Kidney (tissue), 14 donors: ENCODE results near the gene CGB7. TPM values are rescaled to one million over a fixed set of nuclear protein-coding genes. Genes with fewer than 3 reads are reported as not detected.

Source experiments
- DNase-seq, 5 donors: peaks; one replicate each; pipeline ENCODE4 v3.0.0-alpha.2; 2013 to 2020
- FAIRE-seq: peaks from 2 replicates; lab custom pipeline; 2012; peaks lifted over from hg19 to GRCh38; lab: Jason Lieb, UNC
- H3K27ac ChIP-seq, 2 donors: one replicate each; pipeline ENCODE4 v1.7.0; 2013; ENCODE audit warnings: low read depth in 2 of 2, low read length in 2 of 2, inconsistent platforms in 1 of 2
- H3K27me3 ChIP-seq: one replicate; pipeline ENCODE4 v1.7.1; 2013; ENCODE audit warnings: low read length, inconsistent platforms; ENCODE audit not compliant: control insufficient read depth, insufficient read depth
- H3K36me3 ChIP-seq, 3 donors: one replicate each; pipeline versions ENCODE4 v1.7.0 to v1.7.1; 2013; ENCODE audit warnings: low read length in 3 of 3, control low read depth in 1 of 3, inconsistent platforms in 1 of 3; ENCODE audit not compliant: insufficient read depth in 3 of 3, control insufficient read depth in 2 of 3
- H3K4me1 ChIP-seq, 3 donors: one replicate each; pipeline versions ENCODE4 v1.7.0 to v1.7.1; 2013; ENCODE audit warnings: low read length in 3 of 3, inconsistent platforms in 1 of 3, low read depth in 1 of 3; ENCODE audit not compliant: control insufficient read depth in 2 of 3, insufficient read depth in 2 of 3
- H3K4me3 ChIP-seq, 3 donors: one replicate each; pipeline versions ENCODE4 v1.7.0 to v1.8.1; 2013; ENCODE audit warnings: low read length in 3 of 3, control low read depth in 1 of 3, inconsistent platforms in 1 of 3
- H3K9ac ChIP-seq, 3 donors: one replicate each; pipeline versions ENCODE4 v1.7.0 to v1.7.1; 2013; ENCODE audit warnings: low read length in 3 of 3, control low read depth in 1 of 3, inconsistent platforms in 1 of 3
- H3K9me3 ChIP-seq, 3 donors: one replicate each; pipeline versions ENCODE4 v1.7.0 to v1.7.1; 2013; ENCODE audit warnings: low read length in 3 of 3, control low read depth in 1 of 3, inconsistent platforms in 1 of 3; ENCODE audit not compliant: control insufficient read depth in 2 of 3, insufficient read depth in 1 of 3
- CTCF ChIP-seq: IDR thresholded peaks from 3 replicates; pipeline ENCODE4 v1.5.1; 2012; ENCODE audit warnings: mild to moderate bottlenecking, moderate library complexity, borderline replicate concordance; ENCODE audit not compliant: insufficient read depth; ENCODE audit errors: extremely low read depth
- intact Hi-C: fragments of 100-400 bp; cut with DNase I; formaldehyde crosslinking; loops from one replicate; pipeline ENCODE4 v1.11.1; 2022
- polyA plus RNA-seq: library from polyadenylated mRNA; stranded (reverse); fragments of 350-450 nt; fragmentation: Illumina TruSeq; extraction: RNeasy Lipid Tissue Mini Kit (QIAGEN cat#74804); gene quantifications from one replicate; pipeline ENCODE4 v1.2.3, GENCODE V29; 2014; ENCODE audit warnings: low read depth, low replicate concordance; ENCODE audit not compliant: insufficient read depth
- total RNA-seq: library from RNA; stranded (reverse); fragmentation: NEBNext Ultra II Directional; extraction: Animal tissue kit (Norgen Biotek cat#: 25700); gene quantifications from one replicate; pipeline ENCODE4 v1.2.1, GENCODE V29; 2021
- donor health status: control.
- donor health status: control.
- donor health status: control.
- donor health status: control.
- donor health status: control.
- donor health status: DM: yes; HTN: yes; CAD: no.
- donor health status: Normal renal cell carcinoma (clear cell type).

Gene CGB7
- total and polyA plus RNA-seq, 2 donors from 2014 or later: not detected

DNA sequence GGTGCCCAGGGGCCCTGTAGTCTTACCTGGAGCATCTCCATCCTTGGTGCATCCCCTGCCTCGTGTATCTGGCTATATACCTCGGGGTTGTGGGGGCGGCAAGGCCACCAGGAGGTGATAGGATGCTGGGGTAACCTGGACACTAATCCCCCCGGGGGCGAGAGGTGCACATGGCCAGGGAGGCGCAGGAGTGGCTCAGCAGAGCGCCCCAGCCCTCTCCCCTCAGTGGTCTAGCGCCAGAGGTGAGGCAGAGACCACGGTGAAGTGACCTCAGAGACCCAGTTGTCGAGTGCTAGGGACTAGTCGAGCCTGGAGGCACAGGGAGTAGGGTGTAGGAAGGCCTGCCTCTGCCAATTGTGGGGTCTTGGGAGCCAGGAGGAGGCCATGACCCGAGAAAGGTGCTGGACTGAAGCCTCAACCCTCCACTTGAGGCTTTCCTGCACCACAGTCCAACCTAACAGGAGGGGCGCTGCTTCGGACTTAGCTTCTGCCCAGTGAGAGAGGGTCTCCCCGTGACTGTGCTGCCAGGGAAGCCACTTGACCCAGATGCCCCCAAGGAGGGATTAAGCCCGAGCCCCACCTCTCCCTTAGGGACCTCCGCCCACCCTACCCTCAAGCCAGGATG lies 40.4 kb downstream of the CGB7 start, which contains the start of gene LHB:
TSS of gene LHB (minus strand) at position 51 of the 625 bp plus-strand sequence. CDS start at position 41, 10 bp downstream.
- TF ChIP-seq CTCF: no peak
- H3K27me3 ChIP-seq: no peaks in the 10 kb centered on the region
- intact Hi-C loops: no loop called here
- FAIRE-seq: no peak
- no peak within 1 kb of the TSS for H3K27ac ChIP-seq
- peaks cover 0 to 6% (median 0%) of the 10 kb centered on the region in 3 donors for H3K4me1 ChIP-seq
- peaks cover 0 to 2% (median 0%) of the 10 kb centered on the region in 3 donors for H3K36me3 ChIP-seq
- H3K9ac ChIP-seq: no peak within 1 kb of the TSS
- DNase-seq: peak in 1 of 5 donors; percentile 13
- no peaks in the 10 kb centered on the region for H3K9me3 ChIP-seq
- H3K4me3 ChIP-seq: peak within 1 kb of the TSS in 2 of 3 donors; percentile 30 to 46

- TF ChIP-seq CTCF: no peak
- FAIRE-seq: no peak
- H3K4me1 ChIP-seq: peaks cover 0 to 6% (median 0%) of the 10 kb centered on the region in 3 donors
- H3K9ac ChIP-seq: no peak overlapping the region
- DNase-seq: no peak
- no peaks in the 10 kb centered on the region for H3K9me3 ChIP-seq
- H3K27me3 ChIP-seq: no peaks in the 10 kb centered on the region
- H3K4me3 ChIP-seq: no peak overlapping the region
- no peak overlapping the region for H3K27ac ChIP-seq
- intact Hi-C loops: no loop called here
- H3K36me3 ChIP-seq: peaks cover 0 to 5% (median 0%) of the 10 kb centered on the region in 3 donors
Measured at GRCh38 chr19:49016067-49016839, 41.3 kb downstream of the CGB7 start.

DNA sequence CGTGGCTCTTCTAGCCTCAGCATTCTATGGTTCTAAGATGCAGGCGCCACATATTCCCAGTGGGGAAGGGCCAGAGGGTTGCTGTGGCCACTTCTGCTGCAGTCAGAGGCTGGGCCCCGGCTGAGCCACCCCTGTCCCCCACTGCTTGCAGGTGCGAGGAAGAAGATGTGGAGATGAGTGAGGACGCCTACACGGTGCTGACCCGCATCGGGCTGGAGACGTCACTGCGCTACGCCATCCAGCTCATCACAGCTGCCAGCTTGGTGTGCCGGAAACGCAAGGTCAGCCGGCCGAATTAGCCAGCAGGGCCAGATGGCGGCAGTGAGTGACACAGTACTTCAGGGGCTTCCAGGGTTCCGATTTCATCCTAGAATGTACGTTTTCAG lies 42.7 kb downstream of the CGB7 start:
- Histone ChIP-seq H3K9me3 (no peaks in the 10 kb centered on the region), H3K36me3 (peaks cover 0 to 10% (median 2%) of the 10 kb centered on the region in 3 donors), H3K4me1 (peaks cover 0 to 6% (median 0%) of the 10 kb centered on the region in 3 donors), H3K27me3 (no peaks in the 10 kb centered on the region), H3K9ac (no peak overlapping the region), H3K27ac (no peak overlapping the region), H3K4me3 (no peak overlapping the region)
- no peak for FAIRE-seq
- TF ChIP-seq CTCF: no peak
- intact Hi-C loops: no loop called here
- no peak for DNase-seq
